GM10847 (cell line): ENCODE measurements around the gene GRIA3.

Experiments used
- POLR2A ChIP-seq: IDR thresholded peaks from 2 replicates; pipeline ENCODE4 v1.6.1; 2011; ENCODE audit not compliant: insufficient read length; ENCODE audit errors: extremely low read depth

The GRIA3 gene

GRCh38 chrX:123184219-123184865 is at the start of gene GRIA3:
Gene GRIA3, plus strand, starts transcription at chrX:123184278. Its CDS starts 258 bp downstream, at chrX:123184536.
- TF ChIP-seq POLR2A, result no peak

- TF ChIP-seq POLR2A, result no peak
Observed at GRCh38 chrX:123138473-123138872, 45.6 kb upstream of the GRIA3 start.

GRCh38 chrX:123140454-123140853 is 43.6 kb upstream of the GRIA3 start:
- TF ChIP-seq POLR2A, result no peak

- TF ChIP-seq POLR2A, result no peak
Observed at GRCh38 chrX:123140904-123141303, 43.2 kb upstream of the GRIA3 start.

GRCh38 chrX:123153846-123154335 is 30.2 kb upstream of the GRIA3 start:
- no peak for TF ChIP-seq POLR2A

GRCh38 chrX:123155327-123155726 is 28.8 kb upstream of the GRIA3 start:
- no peak for TF ChIP-seq POLR2A

GRCh38 chrX:123157586-123157985 is 26.5 kb upstream of the GRIA3 start:
- no peak for TF ChIP-seq POLR2A

- TF ChIP-seq POLR2A, result no peak
Observed at GRCh38 chrX:123159403-123159802, 24.7 kb upstream of the GRIA3 start.

GRCh38 chrX:123167621-123168020 is 16.5 kb upstream of the GRIA3 start:
- TF ChIP-seq POLR2A, result no peak

- no peak for TF ChIP-seq POLR2A
Observed at GRCh38 chrX:123169247-123169901, 14.7 kb upstream of the GRIA3 start.

GRCh38 chrX:123170546-123170945 is 13.5 kb upstream of the GRIA3 start:
- no peak for TF ChIP-seq POLR2A

GRCh38 chrX:123171781-123172180 is 12.3 kb upstream of the GRIA3 start:
- TF ChIP-seq POLR2A, result no peak

- TF ChIP-seq POLR2A, result no peak
Observed at GRCh38 chrX:123172869-123173268, 11.2 kb upstream of the GRIA3 start.

- TF ChIP-seq POLR2A, result no peak
Observed at GRCh38 chrX:123173833-123174232, 10.2 kb upstream of the GRIA3 start.

- no peak for TF ChIP-seq POLR2A
Observed at GRCh38 chrX:123175366-123176122, 8.5 kb upstream of the GRIA3 start.
